Naive thymus-derived CD8-positive, alpha-beta T cell (primary cell): ENCODE measurements around the gene WDPCP. TPM values are rescaled to one million over a fixed set of nuclear protein-coding genes. Genes with fewer than 3 reads are reported as not detected.

Experiments used
- polyA plus RNA-seq, 3 donors: library from polyadenylated mRNA; unstranded; fragments of 300-500 nt; fragmentation: Illumina TruSeq; gene quantifications; one replicate each; pipeline ENCODE4 v1.2.3, GENCODE V29; 2021
- total RNA-seq, 8 experiments: library from RNA in 2 of 8; stranded (reverse) in 2 of 8; gene quantifications; one replicate each; pipeline ENCODE4 v1.2.3 and lab custom pipeline; 2021 to 2026

The WDPCP gene
- total and polyA plus RNA-seq, 5 experiments from 2014 or later, result 3.5 to 14.7 (median 7.9) TPM

Other genes starting within 250 kb of the WDPCP start
- gene MDH1, start 486 bp upstream of the WDPCP start, total RNA-seq, result 100 to 1,000 TPM; 106 TPM
- 100 to 1,000 TPM; 242 to 284 (median 249) TPM for gene MDH1, start 486 bp upstream of the WDPCP start, polyA plus RNA-seq